H9 (cell line): Measurements from ENCODE around the gene CDH1. TPM values are rescaled to one million over a fixed set of nuclear protein-coding genes. Genes with fewer than 3 reads are reported as not detected.
A peak's percentile ranks its signal among the peaks of the same experiment; 100 is the strongest.

Source experiments
- DNase-seq: peaks from one replicate; pipeline ENCODE4 v3.0.0-alpha.2; 2017
- H2AFZ ChIP-seq: one replicate; pipeline ENCODE4 v1.6.1; 2013; ENCODE audit warnings: mild to moderate bottlenecking, low read length, control low read depth, moderate library complexity
- H2AK5ac ChIP-seq: 2 replicates; pipeline ENCODE4 v1.6.1; 2013; ENCODE audit warnings: low read length, control low read depth, mixed read lengths; ENCODE audit not compliant: insufficient read length
- H2BK120ac ChIP-seq: one replicate; pipeline ENCODE4 v1.6.1; 2013; ENCODE audit warnings: low read depth, mild to moderate bottlenecking, low read length, control low read depth, inconsistent platforms; ENCODE audit not compliant: poor library complexity, severe bottlenecking
- H2BK12ac ChIP-seq: 2 replicates; pipeline ENCODE4 v1.6.1; 2013; ENCODE audit warnings: low read length, control low read depth, mixed read lengths, low read depth; ENCODE audit not compliant: insufficient read length
- H2BK15ac ChIP-seq: 2 replicates; pipeline ENCODE4 v1.6.1; 2013; ENCODE audit warnings: low read depth, low read length, control low read depth
- H2BK20ac ChIP-seq: one replicate; pipeline ENCODE4 v1.6.1; 2013; ENCODE audit warnings: low read depth, mild to moderate bottlenecking, low read length, control low read depth, inconsistent platforms; ENCODE audit not compliant: poor library complexity, severe bottlenecking
- H2BK5ac ChIP-seq: 2 replicates; pipeline ENCODE4 v1.6.1; 2013; ENCODE audit warnings: low read length, control low read depth, mixed read lengths; ENCODE audit not compliant: insufficient read length
- H3K14ac ChIP-seq: 2 replicates; pipeline ENCODE4 v1.6.1; 2013; ENCODE audit warnings: low read length, control low read depth; ENCODE audit not compliant: insufficient read depth
- H3K18ac ChIP-seq: 2 replicates; pipeline ENCODE4 v1.6.1; 2013; ENCODE audit warnings: low read depth, mild to moderate bottlenecking, mixed read lengths, low read length, control low read depth; ENCODE audit not compliant: insufficient read length
- H3K23ac ChIP-seq: 2 replicates; pipeline ENCODE4 v1.6.1; 2013; ENCODE audit warnings: low read length, control low read depth, mixed read lengths, low read depth; ENCODE audit not compliant: insufficient read length
- H3K23me2 ChIP-seq: 2 replicates; pipeline ENCODE4 v1.6.1; 2013; ENCODE audit warnings: low read depth, mild to moderate bottlenecking, mixed read lengths, low read length, control low read depth; ENCODE audit not compliant: insufficient read length, poor library complexity, severe bottlenecking
- H3K27ac ChIP-seq: 2 replicates; pipeline ENCODE4 v1.5.1; 2013; ENCODE audit warnings: low read length, control low read depth, mixed read lengths, low read depth; ENCODE audit not compliant: insufficient read length
- H3K27me3 ChIP-seq: 2 replicates; pipeline ENCODE4 v1.6.1; 2013; ENCODE audit warnings: low read length, control low read depth, inconsistent platforms; ENCODE audit not compliant: insufficient read depth
- H3K4ac ChIP-seq: 2 replicates; pipeline ENCODE4 v1.6.1; 2013; ENCODE audit warnings: low read depth, mild to moderate bottlenecking, control low read depth, inconsistent platforms, low read length, moderate library complexity
- H3K4me1 ChIP-seq: 2 replicates; pipeline ENCODE4 v1.6.1; 2013; ENCODE audit warnings: low read length, control low read depth, inconsistent platforms; ENCODE audit not compliant: insufficient read depth
- H3K4me2 ChIP-seq: 2 replicates; pipeline ENCODE4 v1.6.1; 2013; ENCODE audit warnings: low read length, control low read depth, mixed read lengths; ENCODE audit not compliant: insufficient read length, insufficient read depth
- H3K56ac ChIP-seq: 2 replicates; pipeline ENCODE4 v1.6.1; 2013; ENCODE audit warnings: low read depth, mild to moderate bottlenecking, mixed read lengths, low read length, control low read depth; ENCODE audit not compliant: insufficient read length
- H3K79me1 ChIP-seq: 2 replicates; pipeline ENCODE4 v1.6.1; 2013; ENCODE audit warnings: low read depth, mild to moderate bottlenecking, moderate library complexity, low read length, control low read depth, inconsistent platforms; ENCODE audit not compliant: insufficient read depth, poor library complexity, severe bottlenecking
- H3K79me2 ChIP-seq: 2 replicates; pipeline ENCODE4 v1.6.1; 2013; ENCODE audit warnings: low read length, control low read depth, inconsistent platforms; ENCODE audit not compliant: insufficient read depth
- H3K9ac ChIP-seq: 2 replicates; pipeline ENCODE4 v1.6.1; 2013; ENCODE audit warnings: low read length, control low read depth, mixed read lengths; ENCODE audit not compliant: insufficient read length; ENCODE audit errors: extremely low read depth
- H3K9me3 ChIP-seq: one replicate; pipeline ENCODE4 v1.6.1; 2013; ENCODE audit warnings: low read depth, low read length, inconsistent platforms; ENCODE audit not compliant: control insufficient read depth
- H3T11ph ChIP-seq: one replicate; pipeline ENCODE4 v1.6.1; 2013; ENCODE audit warnings: mild to moderate bottlenecking, low read length, control low read depth, inconsistent platforms
- H4K20me1 ChIP-seq: one replicate; pipeline ENCODE4 v1.6.1; 2013; ENCODE audit not compliant: control insufficient read depth, insufficient read length, insufficient read depth
- H4K5ac ChIP-seq: 2 replicates; pipeline ENCODE4 v1.6.1; 2013; ENCODE audit warnings: low read depth, mild to moderate bottlenecking, mixed read lengths, low read length, control low read depth; ENCODE audit not compliant: insufficient read length
- H4K8ac ChIP-seq: replicated peaks from 2 replicates; pipeline ENCODE4 v1.6.1; 2013; ENCODE audit warnings: low read length, control low read depth, mixed read lengths, low read depth; ENCODE audit not compliant: insufficient read length
- H4K91ac ChIP-seq: 2 replicates; pipeline ENCODE4 v1.6.1; 2013; ENCODE audit warnings: low read depth, mild to moderate bottlenecking, moderate library complexity, mixed read lengths, low read length, control low read depth; ENCODE audit not compliant: insufficient read length
- H3K27ac Mint-ChIP-seq, 3 experiments: 2 replicates in 2 of 3; 3 replicates in 1 of 3; pipeline ENCODE4 v1.8.0; 2020 to 2021; ENCODE audit warnings: mixed read lengths in 3 of 3, mild to moderate bottlenecking in 1 of 3, moderate library complexity in 1 of 3
- H3K27me3 Mint-ChIP-seq: 2 replicates; pipeline ENCODE4 v1.8.0; 2021; ENCODE audit warnings: low read depth, mild to moderate bottlenecking, moderate library complexity, mixed read lengths
- H3K36me3 Mint-ChIP-seq, 3 experiments: 2 replicates in 2 of 3; 3 replicates in 1 of 3; pipeline ENCODE4 v1.8.0; 2020 to 2021; ENCODE audit warnings: low read depth in 3 of 3, mixed read lengths in 3 of 3; ENCODE audit not compliant: insufficient read depth in 1 of 3
- H3K4me1 Mint-ChIP-seq, 2 experiments: 2 replicates each; pipeline ENCODE4 v1.8.0; 2020; ENCODE audit warnings: mixed read lengths in 2 of 2
- H3K4me3 Mint-ChIP-seq, 2 experiments: 2 replicates in 1 of 2; 3 replicates in 1 of 2; pipeline ENCODE4 v1.8.0; 2020 to 2021; ENCODE audit warnings: mild to moderate bottlenecking in 2 of 2, mixed read lengths in 2 of 2, moderate library complexity in 1 of 2
- H3K9me3 Mint-ChIP-seq, 2 experiments: 2 replicates in 1 of 2; 3 replicates in 1 of 2; pipeline ENCODE4 v1.8.0; 2020; ENCODE audit warnings: mild to moderate bottlenecking in 2 of 2, mixed read lengths in 2 of 2, moderate library complexity in 1 of 2
- WGBS: extraction: QIAGEN DNeasy Blood & Tissue Kit; methylation state at CpG from one replicate; pipeline ENCODE4 v1.1.7; 2013; ENCODE audit warnings: missing lambda C conversion rate, low lambda C conversion rate, mixed read lengths; ENCODE audit not compliant: insufficient read length; ENCODE audit errors: extremely low coverage; 5-methylcytosine and 5-hydroxymethylcytosine counted together
- total RNA-seq: library from RNA; stranded (reverse); gene quantifications from 2 replicates; pipeline ENCODE4 v1.2.1, GENCODE V29; 2021
- TF ChIP-seq, protein P1 (sequence below): fragments of 200-600 bp; sonication (generic); conservative IDR thresholded peaks from 3 replicates; pipeline ENCODE4 v1.8.0; 2021; ENCODE audit warnings: antibody characterized with exemption, mild to moderate bottlenecking

CDH1 gene
- total RNA-seq, 1 experiment from 2014 or later = 237 TPM

DNA sequence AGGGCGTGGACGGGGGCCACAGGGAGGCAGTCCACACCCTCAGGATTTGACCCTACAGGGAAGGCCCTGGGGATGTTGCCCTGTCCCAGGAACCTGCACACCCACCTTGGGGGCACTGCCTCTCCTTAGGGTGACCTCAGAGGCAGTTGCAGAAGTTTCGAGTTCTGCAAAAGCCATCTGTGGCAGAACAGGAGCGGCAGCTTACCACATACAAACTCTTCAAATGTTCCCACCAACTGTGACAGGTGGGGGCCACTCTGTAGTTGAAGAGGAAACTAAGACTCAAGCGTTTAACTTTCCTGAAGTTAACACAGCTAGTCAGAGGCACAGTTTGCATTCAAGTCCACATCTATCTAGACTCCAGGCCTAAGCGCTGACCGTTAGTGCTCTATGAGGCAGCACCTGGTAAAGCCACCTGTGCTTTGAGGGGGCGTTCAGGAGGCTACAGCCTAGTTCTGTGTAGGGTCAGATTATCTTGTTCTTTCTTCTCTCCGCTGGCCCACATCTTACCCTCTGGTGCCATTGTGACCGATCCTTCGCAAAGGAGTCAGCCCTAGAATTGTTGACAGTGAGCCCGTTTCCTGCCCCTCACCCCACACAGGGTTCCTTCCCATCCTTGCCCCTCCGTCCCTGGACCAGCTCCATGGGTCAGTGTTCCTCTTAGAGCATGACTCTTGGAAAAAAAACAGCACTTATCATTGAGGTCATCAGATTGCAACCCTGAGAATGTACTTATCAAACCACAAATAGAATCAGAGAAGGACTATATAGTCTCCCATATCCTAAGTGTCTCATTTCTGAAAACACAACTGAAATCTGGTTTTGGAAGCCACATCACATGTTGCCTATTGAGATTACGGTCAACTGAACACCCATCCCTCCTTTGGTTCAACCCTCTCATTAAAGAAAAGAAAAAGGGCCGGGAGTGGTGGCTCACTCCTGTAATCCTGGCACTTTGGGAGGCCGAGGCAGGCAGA lies 45.4 kb downstream of the CDH1 start:
- no peak overlapping the region for H3K27ac ChIP-seq
- no peaks in the 10 kb centered on the region for H3K79me2 ChIP-seq
- no peak for DNase-seq

More for the DNA sequence above, 45.4 kb downstream of the CDH1 start:
- Histone ChIP-seq H3K9ac (no peak overlapping the region), H3K4me1 (peaks cover 12% of the 10 kb centered on the region; the same call in 1 of the 2 replicates), H3K9me3 (no peaks in the 10 kb centered on the region), H3K4ac (no peak overlapping the region), H3K18ac (no peak overlapping the region), H3K4me2 (no peak overlapping the region), H3K14ac (no peak overlapping the region), H3K56ac (no peak overlapping the region), H4K5ac (no peak overlapping the region), H2BK15ac (no peak overlapping the region), H2AK5ac (no peak overlapping the region), H4K20me1 (no peaks in the 10 kb centered on the region), H3T11ph (no peak overlapping the region), H4K91ac (no peak overlapping the region), H2AFZ (no peak overlapping the region), H2BK120ac (no peak overlapping the region), H2BK20ac (no peak overlapping the region), H2BK5ac (no peak overlapping the region), H3K23ac (no peak overlapping the region), H3K23me2 (no peaks in the 10 kb centered on the region), H3K79me1 (no peaks in the 10 kb centered on the region), H4K8ac (no peak overlapping the region), H2BK12ac (no peak overlapping the region), H3K27me3 (no peaks in the 10 kb centered on the region)
- whole genome bisulfite sequencing = no CpG with 5 or more reads among the region's 16 CpGs
- peaks cover 46 to 50% of the 10 kb centered on the region in 2 experiments for H3K4me1 Mint-ChIP-seq
- H3K27ac Mint-ChIP-seq = peak overlapping the region; percentile 50 to 71 (median 59); a peak in 6 of 7 replicates
- H3K36me3 Mint-ChIP-seq = peaks cover 3 to 47% (median 45%) of the 10 kb centered on the region in 3 experiments
- no peaks in the 10 kb centered on the region for H3K9me3 Mint-ChIP-seq
- H3K4me3 Mint-ChIP-seq = no peak overlapping the region
- no peaks in the 10 kb centered on the region for H3K27me3 Mint-ChIP-seq
- TF ChIP-seq, protein P1, sequence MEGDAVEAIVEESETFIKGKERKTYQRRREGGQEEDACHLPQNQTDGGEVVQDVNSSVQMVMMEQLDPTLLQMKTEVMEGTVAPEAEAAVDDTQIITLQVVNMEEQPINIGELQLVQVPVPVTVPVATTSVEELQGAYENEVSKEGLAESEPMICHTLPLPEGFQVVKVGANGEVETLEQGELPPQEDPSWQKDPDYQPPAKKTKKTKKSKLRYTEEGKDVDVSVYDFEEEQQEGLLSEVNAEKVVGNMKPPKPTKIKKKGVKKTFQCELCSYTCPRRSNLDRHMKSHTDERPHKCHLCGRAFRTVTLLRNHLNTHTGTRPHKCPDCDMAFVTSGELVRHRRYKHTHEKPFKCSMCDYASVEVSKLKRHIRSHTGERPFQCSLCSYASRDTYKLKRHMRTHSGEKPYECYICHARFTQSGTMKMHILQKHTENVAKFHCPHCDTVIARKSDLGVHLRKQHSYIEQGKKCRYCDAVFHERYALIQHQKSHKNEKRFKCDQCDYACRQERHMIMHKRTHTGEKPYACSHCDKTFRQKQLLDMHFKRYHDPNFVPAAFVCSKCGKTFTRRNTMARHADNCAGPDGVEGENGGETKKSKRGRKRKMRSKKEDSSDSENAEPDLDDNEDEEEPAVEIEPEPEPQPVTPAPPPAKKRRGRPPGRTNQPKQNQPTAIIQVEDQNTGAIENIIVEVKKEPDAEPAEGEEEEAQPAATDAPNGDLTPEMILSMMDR = no peak
